GM21515 (cell line): ENCODE measurements around the gene SMAP1.
A peak's percentile ranks its signal among the peaks of the same experiment; 100 is the strongest.

ENCODE experiments used
- ATAC-seq: cut with Tn5 transposase; IDR thresholded peaks from one replicate; pipeline ENCODE4 v1.9.1; 2021; ENCODE audit not compliant: unreplicated experiment

Gene SMAP1

DNA sequence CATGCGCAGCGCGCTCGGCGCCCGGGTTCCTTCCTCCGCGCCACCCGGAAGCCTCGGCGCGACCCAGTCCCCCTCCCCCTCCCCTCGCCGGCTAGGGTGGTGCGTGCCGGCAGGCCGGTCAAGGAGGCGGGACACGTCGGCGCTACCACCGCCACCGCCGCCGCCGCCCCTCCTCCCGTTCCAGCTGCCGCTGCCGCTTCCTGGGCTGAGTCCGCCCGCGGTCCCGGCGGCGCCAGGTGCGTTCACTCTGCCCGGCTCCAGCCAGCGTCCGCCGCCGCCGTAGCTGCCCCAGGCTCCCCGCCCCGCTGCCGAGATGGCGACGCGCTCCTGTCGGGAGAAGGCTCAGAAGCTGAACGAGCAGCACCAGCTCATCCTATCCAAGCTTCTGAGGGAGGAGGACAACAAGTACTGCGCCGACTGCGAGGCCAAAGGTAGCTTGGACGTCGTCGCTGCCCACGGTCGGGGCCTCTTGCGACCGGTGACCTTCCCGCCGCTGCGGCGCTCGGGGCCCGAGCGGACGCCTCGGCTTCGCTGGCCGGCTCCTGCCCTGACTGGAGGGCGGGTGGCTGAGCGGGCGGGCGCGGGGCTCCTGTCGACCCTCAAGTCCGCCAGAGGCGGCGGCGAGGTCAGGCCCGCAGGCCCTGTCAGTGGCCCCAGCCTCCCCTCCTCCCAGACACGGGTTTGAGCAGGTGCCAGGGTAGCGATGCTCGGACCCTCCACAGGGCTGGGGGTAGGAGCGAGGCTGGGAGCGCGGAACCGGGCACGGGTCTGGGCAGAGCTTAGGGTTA lies at the start of gene SMAP1:
SMAP1 (plus strand) TSS at position 173 of the 788 bp plus-strand sequence; CDS start at position 314, 141 bp downstream.
- ATAC-seq: peak; percentile 95

DNA sequence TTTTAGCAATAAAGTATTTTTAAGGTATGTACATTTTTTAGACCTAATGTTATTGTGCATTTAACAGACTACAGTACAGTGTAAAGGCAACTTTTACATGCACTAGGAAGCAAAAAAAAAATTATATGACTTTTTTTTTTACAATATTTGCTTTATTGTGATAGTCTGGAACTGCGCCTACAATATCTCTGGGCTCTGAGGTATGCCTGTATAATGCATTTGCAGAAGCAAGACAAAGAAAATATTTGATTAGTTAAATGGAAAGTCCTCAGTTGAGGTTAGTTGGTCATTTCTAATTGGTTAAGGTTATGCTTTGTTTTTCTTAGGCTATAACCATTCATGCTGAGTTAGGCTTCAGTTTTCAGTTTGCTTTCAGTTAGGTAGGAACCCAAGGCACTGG lies 46.9 kb upstream of the SMAP1 start:
- ATAC-seq: no peak

DNA sequence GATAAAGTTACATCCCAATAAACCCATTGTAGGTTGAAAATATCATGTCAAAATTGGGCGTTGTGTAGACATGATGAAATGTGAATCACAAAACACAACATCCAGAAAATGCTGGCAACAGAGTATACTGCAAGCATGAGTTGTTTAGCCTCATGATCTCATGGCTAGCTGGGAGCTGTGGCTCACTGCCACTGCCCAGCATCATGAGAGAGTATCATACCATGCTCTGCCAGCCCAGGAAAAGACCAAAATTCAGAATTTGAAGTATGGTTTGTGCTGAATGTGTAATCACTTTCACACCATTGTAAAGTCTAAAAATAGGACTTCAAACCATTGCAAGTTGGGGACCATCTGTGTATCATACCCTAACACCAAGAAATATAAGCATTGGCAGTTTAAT lies 45.2 kb upstream of the SMAP1 start:
- ATAC-seq: no peak

DNA sequence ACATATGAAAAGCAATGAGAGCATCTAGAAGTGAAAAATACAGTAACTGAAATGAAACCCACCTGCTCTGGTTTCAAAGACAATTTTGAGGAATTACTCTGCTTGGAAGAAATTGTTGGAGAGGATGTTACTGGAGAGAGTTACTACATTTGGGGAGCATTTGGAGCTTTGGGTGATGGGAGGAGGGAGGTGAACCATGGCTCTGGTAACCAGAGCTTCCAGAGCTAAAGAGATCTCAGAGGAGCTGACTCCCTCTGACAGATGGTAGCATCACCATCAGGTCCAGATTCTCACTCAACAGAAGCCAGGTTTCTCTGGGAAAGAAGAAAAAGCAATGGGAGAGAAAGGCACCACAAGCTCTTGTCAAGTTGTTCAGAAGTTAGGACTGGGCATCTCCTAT lies 42.2 kb upstream of the SMAP1 start:
- ATAC-seq: no peak

DNA sequence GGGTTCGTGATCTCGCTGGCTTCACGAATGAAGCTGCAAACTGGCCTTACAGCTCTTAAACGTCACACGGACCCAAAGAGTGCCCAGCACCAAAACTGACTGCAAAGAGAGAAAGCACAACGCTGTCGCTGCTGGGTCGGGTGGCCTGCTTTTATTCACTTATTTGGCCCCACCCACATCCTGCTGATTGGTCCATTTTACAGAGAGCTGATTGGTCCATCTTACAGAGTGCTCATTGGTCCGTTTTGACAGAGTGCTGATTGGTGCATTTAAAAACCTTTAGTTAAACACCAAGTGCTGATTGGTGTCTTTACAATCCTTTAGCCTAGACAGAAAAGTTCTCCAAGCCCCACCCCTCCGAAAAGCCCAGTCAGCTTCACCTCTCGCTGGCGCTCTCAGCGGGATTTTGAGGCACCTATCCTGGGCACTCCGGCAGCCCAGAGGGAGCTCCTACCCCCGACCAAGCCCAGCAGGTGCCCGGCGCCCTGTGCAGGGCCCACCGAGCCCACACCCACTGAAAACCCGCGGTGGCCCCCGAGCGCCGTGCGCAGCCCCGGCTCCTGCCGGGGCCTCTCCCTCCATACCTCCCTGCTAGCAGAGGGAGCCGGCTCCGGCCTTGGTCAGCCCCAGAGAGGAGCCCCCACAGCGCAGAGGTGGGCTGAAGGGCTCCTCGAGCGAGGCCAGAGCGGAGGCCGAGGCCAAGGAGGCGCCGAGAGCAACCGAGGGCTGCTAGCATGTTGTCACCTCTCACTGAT lies 40.0 kb upstream of the SMAP1 start:
- no peak for ATAC-seq

DNA sequence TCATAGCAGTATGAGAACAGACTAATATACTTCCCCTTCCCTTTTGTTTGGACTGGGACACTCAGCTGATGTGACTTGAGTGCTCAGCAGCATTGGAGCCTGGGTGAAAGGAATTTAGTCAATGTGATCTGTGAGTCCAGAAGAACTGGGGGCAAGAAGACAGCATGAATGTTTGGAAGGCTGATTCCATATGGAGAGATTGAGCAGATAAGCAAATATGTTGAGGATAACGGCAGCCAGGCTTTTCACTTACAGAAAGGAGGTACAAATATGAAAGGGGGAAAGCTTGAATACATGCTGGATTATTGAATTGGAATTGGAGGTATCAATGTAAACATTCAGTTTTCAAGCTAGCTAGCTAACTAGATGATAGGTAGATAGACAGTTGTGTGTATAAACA lies 37.8 kb upstream of the SMAP1 start:
- no peak for ATAC-seq

GRCh38 chr6:70633870-70634269 lies 33.8 kb upstream of the SMAP1 start:
- no peak for ATAC-seq

- ATAC-seq: no peak
These were observed 31.1 kb upstream of the SMAP1 start for GRCh38 chr6:70636596-70636995.

- no peak for ATAC-seq
These were observed 29.2 kb upstream of the SMAP1 start for GRCh38 chr6:70638468-70638867.

DNA sequence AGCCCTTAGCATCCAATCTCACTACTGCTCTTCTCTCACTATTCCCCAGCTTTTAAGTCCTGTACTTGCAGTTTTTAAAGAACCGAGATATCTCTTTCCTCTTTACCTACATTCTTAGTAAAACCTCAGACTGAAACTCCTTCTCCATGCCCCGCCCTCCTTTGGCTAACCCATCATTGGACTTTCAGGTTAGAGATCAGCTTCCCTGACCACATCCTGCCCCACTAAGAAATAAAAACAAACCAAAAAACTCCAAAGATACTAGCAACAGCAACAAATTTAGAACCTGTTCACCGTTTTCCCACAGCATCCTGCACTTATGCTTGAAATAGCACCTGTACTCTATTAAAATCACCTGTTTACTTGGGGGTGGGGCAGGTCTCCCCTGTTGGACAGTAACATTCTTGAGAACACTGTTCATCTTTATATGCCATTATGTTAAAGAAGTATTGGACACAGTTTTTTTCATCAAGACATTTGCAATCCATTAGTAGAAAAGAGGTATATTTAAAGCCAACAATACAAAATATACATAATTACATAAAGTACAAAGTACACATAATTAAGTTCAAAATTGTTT lies 16.3 kb upstream of the SMAP1 start:
- ATAC-seq: peak; percentile 83

GRCh38 chr6:70652216-70652615 lies 15.5 kb upstream of the SMAP1 start:
- ATAC-seq: no peak

- no peak for ATAC-seq
These were observed 10.0 kb upstream of the SMAP1 start for GRCh38 chr6:70657706-70658105.

- no peak for ATAC-seq
These were observed 3.7 kb upstream of the SMAP1 start for GRCh38 chr6:70663881-70664466.

- ATAC-seq: no peak
These were observed 977 bp upstream of the SMAP1 start for GRCh38 chr6:70666706-70667105.

GRCh38 chr6:70667256-70667710 lies 400 bp upstream of the SMAP1 start:
- ATAC-seq: no peak

GRCh38 chr6:70668499-70668812 lies 773 bp downstream of the SMAP1 start:
- peak; percentile 31 for ATAC-seq

DNA sequence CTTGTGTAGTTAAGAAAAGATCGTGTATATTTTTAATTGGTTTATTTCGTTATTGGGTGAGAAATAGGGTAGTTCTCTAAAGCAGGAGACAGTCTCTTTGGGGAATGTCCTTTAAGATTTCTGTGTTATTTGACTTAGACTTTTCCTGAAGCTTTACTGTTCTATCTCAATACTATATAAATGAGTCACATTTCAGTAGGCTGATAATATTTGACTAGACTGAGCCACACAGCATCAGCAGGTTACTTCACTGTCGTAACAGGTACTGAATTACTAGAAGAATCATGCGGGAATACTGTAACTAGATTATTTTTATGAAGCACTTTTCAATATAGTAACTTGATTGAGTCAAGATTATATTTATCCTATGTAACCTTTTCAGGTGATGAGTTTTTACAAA lies 1.4 kb downstream of the SMAP1 start:
- no peak for ATAC-seq

GRCh38 chr6:70672549-70672948 lies 4.9 kb downstream of the SMAP1 start:
- ATAC-seq: no peak

- no peak for ATAC-seq
These were observed 5.4 kb downstream of the SMAP1 start for GRCh38 chr6:70673054-70673453.

DNA sequence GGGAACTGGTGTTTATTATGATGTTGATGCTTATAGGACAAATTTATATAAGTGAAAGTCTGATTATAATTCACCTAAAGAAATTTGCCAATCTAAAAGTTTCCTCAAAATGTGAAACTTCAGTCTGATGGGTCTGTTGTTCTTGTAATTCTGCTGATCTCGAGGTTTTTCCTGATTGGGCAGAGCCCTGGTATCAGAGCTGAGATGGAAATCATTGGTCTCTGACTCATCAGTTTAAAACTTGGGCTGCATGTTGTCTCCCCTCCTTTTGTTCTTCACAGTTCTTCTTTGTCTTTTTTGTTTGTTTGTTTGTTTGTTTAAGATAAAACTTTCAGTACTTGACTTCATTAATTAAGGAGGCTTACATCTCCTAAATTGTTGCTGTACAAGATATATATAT lies 5.9 kb downstream of the SMAP1 start:
- no peak for ATAC-seq

- ATAC-seq: no peak
These were observed 8.1 kb downstream of the SMAP1 start for GRCh38 chr6:70675822-70676221.

- no peak for ATAC-seq
These were observed 9.1 kb downstream of the SMAP1 start for GRCh38 chr6:70676821-70677220.
